Activated CD4-positive, alpha-beta T cell treated with anti-CD3 and anti-CD28 coated beads, Interleukin-10, Interleukin-2, amounts not matched to agents 100 ng/mL and 50 ng/mL, durations not matched to agents 16 hours and 8 hours (primary cell): Measurements from ENCODE around the gene TAS1R2.
"Not testable (repeated sequence)": the region's sequence is repeated elsewhere in the genome, so short reads cannot be mapped to it uniquely, and the experiment has no call there.

ENCODE experiments used
- DNase-seq: peaks from one replicate; pipeline ENCODE4 v3.0.0-alpha.2; 2020

Gene TAS1R2

DNA sequence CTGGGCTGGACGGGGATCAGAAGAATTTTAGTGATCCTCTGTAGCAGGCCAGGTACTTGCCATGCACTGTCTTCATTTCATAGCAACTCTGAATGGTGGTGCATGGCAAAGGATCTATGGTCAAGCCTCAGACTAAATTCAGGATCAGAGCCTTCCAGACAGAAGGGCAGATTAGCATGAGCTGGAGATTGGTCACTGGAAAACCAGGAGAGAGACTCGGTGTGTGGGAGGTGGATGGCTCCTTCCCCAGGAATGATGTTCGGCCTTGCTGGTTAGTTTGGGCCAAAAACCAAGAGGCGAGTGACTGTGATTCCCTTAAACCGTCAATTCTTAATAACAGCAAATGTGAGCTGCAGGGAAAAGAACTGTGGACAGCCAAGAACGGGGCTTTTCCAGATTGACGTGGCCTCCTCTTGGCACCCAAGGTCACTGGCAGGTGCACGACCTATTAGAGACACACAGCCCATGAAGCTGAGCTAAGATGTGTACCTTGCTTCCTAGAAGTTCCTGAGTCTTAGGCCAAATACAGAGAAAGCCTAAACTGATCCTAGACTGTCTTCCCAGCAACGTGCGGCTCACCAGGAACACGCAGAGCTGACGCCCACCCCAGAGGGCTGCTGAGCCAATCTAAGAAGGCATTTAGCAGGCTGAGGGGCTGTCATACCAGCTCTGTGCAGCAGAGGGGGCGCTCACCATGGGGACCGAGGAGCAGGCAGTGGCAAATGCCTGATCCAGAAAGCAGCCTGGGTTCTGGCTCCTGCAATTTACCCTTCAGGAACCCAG is 24.4 kb upstream of the TAS1R2 start:
- DNase-seq, result peak; percentile 70

DNA sequence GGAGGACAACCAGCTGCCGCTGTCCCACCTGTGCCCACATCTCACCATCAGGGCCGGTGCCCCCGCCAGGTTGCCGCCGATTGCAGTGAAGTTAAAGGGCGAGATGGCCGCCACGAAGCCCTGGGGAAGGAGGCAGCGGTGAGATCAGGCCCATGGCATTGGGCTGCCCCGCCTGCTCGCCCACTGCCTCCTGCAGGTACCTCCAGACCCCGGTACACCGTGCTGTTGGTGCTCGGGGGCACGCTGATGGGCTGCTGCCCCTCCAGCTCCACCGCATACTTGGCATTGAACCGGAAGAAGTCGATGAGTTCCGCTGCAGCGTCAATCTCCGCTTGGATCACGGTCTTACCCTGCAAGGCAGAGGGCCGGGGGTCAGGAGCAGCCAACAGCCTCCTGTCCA is 23.6 kb upstream of the TAS1R2 start:
- no peak for DNase-seq

DNA sequence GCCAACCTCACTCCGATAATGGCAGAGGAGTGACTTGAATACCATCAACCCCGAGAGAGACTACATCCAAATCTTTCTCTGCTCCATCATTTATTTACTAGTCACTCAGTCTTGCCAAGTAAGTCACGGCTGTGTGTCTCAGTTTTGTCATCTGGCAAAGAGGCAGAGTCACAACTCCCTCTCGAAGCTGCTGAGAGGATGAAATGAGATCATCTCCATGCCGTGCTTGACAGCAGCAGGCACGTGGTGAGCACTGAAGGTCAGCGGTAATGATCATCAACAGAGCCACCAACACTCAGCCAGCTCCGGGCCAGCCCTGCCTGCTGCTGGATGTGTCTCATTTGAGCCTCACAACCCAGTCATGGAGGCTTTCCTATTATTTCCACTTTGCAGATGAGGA is 23.0 kb upstream of the TAS1R2 start:
- no peak for DNase-seq

DNA sequence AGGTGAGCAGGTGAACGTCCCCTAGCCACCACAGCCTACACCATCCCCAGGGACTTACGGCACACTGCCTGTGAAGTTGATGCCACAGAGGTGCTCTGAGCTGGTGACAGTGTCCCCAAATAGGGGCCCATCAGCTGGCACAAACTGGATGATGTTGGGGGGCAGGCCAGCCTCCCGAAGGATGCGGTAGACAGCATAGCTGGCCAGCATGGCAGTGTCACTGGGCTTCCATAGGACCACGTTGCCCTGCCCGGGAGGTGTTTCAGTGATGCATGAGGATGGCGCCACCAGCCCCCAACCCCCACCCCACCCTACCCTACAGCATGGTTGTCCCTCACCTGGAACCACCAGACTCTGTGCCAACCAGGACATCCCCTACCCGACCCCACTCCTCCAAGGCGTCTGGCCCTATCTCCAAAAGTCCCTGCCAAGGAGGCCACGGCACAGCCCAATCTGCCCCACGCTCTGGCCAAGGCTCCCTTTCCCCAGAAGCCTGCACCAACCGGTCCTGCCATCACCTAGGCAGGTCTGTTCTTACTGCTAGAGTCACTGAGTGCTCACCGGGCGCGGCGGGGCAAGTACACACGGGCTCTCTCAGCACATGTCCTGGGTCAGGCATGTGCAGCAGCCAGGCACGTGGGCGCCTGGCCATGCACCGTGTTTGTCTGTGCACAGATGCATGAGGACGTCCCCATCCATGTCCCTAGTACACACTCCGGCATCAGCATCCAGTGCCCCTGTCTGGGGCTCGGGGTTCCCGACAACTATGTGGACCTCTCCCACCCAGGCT is 22.4 kb upstream of the TAS1R2 start:
- no peak for DNase-seq

DNA sequence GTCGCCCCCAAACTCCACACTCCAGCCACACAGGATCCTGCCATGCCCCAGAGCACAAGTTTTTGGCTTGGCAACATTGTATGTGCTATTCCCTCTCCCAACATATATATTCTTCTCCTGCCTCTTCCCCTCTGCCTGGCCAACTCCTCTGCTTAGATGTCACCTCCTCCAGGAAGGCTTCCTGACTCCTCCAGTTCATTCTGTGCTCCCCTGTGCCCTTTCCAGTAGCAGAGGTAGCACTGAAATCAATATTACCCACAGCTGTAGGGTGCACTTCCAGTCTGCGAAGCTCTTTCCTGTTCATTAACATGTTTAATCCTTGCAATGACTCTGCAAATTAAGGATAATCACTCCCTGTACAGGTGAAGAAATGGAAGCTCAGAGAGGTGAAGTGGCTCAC is 21.7 kb upstream of the TAS1R2 start:
- DNase-seq, result no peak

DNA sequence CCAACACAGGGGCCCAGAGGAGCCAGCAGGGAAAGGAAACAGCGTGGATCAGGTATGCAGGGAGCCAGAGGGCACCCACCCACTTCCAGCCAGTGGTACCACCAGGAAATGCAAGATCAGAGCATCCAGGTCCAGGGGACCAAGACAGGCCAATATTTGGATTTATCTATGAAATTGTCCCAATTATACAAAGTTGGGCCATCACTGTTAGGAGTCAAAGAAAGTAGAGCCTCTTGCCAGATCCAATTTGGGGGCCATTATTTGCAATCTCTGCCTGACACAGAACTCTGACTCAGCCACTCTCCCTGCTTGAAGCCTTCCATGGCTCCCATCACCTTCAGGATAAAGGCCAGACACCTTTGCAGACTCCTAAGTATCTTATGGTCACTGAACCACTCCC is 21.1 kb upstream of the TAS1R2 start:
- DNase-seq, result no peak

DNA sequence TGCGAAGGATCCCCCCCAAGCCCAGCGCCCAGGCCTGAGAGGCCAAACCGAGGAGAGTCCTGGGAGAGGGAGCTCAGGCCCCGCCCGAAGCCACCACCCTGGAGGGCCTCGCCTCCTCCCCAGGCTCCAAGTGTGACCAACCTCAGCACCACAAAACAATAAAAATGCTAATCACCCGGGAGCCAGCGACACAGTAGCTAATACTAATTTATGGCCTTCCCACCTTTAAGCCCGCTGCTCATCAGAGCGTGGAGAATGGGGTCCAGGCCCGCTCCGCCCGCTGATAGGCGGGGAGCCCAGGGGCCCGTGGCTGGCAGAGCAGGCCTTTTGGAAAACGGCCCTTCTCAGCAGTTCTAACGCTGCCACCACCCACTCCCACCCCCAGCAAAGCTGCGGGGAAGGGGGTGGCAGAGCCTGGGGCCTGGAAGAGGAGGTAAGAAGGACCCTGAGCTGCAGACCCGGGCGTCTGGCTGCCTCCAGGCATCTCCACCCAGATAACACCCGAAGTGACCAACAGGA is 20.4 kb upstream of the TAS1R2 start:
- no peak for DNase-seq

DNA sequence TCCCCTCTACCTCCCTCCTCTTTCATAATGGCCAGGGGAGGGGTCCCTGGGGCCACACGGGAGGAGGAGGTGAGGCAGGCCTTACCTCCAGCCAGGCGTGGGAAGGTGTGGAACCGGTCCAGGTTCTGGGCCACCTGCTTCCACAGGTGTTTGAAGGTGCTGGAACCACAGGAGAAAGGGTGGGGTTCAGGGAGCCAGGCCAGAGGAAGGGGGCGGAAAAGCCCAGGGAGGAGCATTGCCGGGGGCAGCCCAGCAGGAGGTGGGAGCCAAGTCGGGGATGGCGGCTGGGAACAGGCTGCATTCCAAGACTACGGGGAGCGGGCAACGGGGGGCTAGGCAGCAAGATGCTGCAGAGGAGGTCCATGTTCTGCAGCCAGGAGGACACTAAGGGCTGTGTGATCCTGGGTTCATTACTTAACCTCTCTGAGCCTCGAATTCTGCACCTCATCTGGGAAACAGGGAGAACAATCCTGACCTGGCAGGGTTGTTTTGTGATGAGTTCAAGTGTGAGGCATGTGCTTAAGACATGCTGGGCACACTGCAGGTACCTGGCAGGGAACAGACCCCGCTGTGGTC is 19.8 kb upstream of the TAS1R2 start:
- no peak for DNase-seq

DNA sequence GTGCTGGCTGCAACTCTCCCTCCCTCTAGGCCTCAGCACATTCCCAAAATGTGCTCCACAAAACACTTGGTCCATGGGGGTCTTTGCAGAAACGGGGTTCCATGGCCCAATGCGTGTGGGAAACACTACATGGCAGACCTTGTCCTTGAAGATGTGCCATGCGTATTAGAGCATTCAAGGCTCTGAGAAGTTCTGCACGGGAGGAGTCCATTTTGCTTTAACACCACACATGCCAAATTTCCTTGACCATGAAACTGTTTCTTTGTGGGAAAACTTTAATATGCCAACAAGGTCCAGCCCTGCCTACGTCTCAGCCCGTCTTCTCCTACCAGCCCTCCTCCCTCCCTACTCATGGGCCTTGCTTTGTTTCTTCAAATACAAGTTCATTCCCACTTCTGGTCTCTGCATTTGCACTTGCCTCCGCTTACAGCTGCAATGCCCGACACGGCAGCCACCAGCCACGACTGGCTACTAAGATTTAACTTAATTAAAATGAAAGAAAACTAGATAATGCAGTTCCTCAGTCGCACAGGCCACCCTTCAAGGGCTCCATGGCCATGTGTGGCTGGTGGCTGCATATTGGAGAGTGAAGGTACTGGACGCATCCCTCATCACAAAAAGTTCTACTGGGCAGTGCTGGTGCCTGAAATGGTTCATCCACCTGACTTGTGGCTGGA is 19.2 kb upstream of the TAS1R2 start:
- DNase-seq, result no peak

DNA sequence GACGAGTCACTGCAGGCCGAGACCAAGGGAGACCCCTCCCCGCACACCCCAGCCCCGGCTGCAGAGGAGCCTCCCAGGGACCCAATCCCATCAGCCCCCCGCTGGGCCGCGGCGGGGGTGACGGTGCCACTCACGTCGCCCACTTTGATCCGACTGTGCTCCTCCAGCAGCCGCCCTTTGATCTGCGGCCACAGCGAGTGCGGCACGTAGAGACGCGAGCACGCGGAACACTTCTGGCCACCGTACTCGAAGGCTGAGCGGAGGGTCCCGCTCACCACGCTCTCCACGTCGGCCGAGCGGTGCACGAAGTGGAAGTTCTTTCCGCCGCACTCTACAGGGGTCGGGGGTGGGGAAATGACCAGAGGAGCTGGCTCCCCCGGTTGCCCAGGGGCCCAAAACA is 17.8 kb upstream of the TAS1R2 start:
- no peak for DNase-seq

DNA sequence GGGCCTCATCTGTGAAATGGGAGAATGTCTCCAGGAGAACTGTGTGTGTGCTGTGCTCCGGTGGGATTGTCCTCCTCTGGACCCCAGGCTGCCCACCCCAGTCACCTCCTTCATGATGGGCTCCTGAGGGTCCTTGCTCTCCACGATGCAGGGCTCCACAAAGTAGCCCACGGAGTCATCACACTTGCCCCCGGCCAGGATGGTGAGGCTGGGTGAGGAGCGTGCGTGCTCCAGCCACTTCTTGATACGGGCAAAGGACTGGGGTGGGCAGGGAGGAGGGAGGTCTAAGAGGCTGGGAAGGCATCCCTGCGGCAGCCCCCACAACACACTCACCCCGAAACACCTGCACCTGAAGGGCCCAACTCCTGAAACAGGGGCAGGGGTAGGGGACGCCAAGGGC is 16.8 kb upstream of the TAS1R2 start:
- no peak for DNase-seq

DNA sequence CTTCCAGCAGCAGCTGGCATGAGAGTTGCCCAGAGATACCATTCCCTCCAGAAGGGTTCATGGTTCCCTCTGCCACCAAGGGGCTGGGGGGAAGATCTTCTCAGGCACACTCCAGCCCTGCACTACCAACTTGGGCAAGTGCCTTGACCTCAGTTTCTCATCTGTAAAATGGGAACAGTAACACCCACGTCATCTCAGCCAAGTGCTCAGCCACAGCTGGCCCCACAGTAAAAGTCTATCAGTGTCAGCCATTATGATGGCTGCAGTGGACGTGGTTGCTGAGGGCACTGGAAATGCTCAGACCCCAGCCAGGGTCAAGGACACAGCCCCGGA is 16.3 kb upstream of the TAS1R2 start:
- DNase-seq, result no peak

DNA sequence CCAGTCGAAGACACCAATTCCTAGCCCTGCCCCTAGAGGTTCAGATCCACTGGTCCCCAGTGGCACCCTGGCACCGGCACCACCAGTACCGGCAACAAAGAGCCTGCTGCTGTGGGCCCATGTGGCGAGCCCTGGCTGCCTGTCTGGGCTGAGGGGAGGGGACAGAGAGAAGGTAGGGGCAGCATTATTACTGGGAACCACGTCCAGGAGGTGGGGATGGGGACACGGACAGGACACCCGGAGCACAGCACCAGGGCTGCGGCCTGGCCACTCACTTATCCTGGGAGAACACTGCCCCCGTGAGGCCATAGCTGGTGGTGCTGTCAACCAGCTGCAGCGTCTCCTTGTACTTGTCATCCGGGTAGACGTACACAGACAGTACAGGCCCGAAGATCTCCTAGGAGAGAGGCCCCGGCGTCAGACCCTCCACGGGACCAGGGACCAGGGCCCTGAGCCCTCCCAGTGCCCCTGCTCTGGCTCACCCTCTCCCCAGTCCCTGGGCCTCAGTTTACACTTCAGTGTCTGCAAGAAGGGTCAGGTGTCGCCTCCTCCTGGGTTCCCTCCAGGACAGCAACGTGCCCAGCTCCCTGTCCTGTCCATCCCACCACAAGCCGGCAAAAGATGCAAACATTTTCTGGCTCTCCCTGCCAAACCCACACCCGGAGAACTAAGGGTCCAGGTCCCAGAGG is 15.8 kb upstream of the TAS1R2 start:
- peak; percentile 73 for DNase-seq

DNA sequence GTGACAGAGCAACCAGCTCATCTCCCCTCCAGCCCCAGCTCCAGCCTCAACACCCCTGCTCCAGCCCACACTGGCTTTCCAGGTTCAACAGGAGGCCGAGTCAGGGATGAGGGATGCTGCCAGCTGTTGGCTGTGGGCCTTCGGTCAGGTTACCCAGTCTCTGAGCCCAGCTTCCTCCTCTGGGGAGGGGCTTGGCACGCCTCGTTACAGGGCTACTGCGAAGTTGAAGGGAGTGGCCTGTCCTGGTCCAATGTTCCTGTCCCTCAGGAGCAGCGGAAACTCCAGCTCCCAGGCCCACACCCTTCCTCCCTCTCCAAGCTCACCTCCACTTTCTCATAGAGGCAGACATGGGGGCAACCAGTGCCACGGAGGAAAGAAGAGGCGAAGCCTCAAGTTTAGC is 15.1 kb upstream of the TAS1R2 start:
- DNase-seq, result no peak

DNA sequence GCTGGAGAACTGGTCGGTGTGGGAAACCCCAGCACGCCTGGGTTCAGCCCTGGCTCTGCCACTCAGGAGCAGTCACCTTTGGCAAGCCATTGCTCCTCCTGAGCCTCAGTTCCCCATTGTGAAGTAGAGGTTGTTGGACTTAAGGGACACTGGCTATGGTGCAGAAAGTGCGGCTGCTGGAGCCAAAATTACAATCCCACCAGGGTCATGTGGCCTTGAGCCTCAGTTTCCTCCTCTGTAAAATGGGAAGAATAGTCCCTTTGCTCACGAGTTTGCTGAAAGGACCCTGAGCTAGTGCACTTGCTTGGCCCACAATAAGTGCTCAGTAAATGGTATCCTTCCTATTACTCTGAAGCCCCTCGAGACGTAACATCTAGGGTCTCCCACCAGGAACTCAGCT is 14.6 kb upstream of the TAS1R2 start:
- no peak for DNase-seq

DNA sequence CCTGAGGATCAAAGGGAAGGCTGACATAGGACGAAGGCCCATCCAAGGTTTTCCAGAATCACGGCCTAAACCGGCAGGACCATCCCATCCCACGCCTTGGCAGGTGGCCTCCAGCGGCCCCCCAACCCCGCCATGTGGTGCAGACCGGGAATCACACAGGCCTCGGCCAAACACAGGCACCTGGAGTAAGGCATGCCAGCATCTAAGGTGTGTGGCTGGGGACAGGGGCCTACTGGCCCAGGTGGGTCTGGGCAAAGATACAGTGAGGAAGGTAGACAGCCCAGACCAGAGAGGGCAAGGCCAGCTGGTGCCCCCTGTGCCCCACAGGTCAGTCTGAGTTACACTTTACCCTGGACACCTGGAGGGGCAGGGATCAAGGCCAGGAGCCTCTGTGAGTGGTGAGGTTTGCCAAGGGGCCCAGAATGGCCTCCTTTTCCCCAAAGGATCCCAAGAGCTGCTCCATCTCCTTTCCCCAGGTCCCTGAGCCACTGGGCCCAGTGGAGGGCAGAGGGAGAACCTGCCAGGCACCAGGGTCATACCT is 12.7 kb upstream of the TAS1R2 start:
- DNase-seq, result no peak

DNA sequence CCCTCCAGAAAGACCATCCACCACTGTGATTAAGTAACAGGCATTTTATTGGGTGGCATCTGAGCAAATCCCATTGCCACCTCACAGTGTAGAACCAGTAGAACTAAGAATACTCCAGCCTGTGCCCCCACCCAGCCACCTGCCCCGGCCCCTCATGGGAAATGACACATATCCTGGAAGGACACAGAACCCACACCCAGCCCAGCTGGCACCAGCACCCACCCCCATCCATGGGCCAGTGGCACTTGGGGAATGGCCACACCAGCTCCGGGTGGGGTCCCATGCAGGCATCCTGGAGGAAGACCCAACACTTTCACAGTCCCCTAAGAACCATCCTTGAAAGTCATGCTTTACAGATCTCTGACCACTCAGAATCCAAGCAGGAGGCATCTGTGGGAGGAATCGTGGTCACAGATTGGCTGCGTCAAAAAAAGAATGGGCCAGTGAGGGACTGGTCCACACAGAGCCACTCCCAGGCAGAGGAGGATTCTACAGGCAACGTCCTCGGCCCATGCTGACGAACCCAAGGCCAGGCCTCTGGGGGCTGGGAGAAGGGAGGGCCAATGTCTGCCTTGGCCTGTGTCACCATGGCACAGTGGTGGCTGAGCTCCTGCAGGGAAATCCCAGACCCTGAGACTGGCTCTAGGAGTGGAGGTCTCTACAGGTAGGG is 12.1 kb upstream of the TAS1R2 start:
- no peak for DNase-seq

DNA sequence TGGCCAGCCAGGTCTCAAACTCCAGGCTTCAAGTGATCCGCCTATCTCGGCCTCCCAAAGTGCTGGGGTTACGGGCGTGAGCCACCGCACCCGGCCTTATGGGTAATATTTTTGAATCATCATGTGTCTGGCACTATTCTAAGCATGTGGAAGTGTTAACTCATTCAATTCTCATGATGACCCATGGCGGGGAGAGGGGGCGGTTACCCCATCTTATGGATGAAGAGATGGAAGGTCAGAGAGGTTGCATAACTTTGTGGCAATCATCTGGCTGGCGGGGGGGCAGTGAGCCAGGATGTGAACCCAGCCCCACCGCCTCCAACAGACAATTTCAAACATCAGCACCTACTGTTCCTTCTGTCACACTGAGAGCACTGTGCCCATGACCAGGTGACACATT is 11.5 kb upstream of the TAS1R2 start:
- no peak for DNase-seq

DNA sequence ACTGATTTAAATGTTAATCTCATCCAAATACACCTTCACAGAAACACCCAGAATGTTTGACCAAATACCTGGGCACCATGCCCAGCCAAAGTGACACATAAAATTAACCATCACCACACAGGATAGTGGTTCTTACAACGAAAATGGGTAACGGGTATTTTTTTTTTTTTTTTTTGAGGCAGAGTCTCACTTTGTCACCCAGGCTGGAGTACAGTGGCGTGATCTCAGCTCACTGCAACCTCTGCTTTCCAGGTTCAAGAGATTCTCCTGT is 11.1 kb upstream of the TAS1R2 start:
- DNase-seq, result not testable (repeated sequence)

DNA sequence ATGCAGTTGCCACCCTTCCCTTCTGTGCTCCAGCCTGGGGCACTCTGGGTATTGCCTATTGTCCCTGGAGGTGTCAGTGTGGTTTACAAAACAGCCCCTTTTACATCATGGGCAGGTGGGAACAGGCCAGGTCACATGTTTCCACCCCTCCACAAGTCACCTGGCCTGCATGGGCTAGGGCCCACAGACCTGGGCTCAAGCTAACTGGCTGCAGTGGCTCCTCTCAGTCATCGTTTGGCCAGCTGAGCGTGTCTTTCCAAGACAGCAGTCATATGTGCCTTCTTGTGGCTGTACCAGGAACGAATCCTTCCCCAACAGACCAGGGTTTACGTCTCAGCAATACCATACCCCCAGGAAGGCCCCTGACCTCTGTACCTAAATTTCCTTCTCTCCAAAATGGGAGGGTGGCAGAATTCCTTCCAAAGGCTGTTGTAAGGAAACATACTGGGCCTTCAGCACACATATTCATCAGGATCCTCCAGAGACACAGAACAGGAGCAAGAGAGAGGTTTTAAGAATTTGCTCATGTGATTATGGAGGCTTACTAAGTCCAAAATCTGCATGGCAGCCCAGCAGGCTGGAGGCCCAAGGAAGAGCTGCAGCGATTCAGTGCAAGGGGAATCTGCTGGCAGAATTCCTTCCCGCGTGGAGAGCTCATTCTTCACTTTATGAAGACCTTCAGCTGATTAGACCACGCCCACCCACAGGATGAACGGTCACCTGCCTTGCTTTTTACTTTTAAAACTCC is 10.6 kb upstream of the TAS1R2 start:
- no peak for DNase-seq

DNA sequence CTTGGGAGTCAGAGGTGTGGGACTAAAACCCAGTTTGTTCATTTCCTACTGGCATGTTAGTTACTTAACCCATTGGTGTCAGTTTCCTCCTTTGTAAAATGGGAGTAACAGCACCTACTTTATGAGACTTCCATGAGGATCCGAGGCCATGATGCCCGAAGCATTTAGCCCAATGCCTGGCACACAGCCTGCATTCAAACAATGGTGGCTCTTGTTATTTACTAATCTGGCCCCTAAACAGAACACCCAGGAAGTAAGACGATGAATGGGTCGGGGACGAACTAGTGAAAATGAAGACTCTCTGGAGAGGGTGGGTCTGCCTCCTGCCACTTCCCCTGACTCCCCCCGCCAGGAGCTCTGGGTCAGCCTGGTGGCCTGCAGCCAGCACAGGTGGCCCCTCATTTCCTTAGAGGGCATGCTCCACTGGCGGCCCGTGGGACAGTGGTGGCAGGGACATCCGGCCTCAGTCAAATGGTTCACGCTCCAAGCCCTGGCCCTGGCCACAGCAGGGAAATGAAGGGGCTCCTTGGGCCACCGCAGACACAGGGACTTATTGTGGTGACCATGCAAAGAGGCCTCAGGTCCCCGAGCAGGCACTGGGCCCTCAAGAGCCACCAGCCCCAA is 9.5 kb upstream of the TAS1R2 start:
- DNase-seq, result no peak
